TTC549 (cell line): ENCODE data around the gene ZNF25.
"Not testable (repeated sequence)": the region's sequence is repeated elsewhere in the genome, so short reads cannot be mapped to it uniquely, and the experiment has no call there.

Experiments
- FAIRE-seq: peaks from 2 replicates; lab custom pipeline; 2012; peaks lifted over from hg19 to GRCh38; lab: Jason Lieb, UNC

ZNF25 gene

DNA sequence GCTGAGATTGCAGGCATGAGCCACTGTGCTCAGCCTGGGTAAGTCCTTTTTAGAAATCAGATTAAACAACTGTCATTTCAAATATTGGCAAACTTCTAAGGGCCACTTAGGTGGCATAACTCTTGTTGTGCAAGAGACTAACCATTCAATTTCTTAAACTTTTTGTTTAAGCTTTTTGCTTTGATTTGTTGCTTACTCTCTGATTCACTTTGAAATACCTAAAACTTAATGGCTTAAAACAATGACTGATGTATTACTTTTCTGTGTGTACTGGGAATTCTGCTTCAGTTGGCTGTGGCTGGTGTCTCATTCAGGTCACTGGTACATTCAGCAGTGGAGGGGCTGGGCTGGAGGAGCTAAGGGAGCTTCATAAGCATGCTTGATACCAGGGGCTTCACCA lies 28.9 kb downstream of the ZNF25 start:
- FAIRE-seq: no peak

GRCh38 chr10:37937864-37938263 lies 38.6 kb downstream of the ZNF25 start:
- no peak for FAIRE-seq

DNA sequence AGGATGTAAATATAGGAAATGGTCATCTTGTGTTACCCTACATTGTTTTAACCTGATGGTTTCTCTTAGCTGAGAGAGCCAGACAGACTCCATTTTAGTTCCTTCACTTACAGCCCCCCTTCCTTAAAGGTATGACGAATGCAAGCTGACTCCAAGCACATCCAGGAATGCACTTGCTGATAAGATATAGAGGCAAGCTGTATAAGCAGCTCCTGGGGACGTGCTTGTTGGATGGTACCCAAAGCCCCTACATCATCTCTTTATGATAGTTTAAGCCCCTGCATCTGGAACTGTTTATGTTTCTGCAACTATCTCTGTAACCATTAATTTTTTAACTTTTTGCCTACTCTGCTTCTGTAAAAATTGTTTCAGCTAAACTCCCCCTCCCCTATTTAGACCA lies 41.7 kb downstream of the ZNF25 start:
- FAIRE-seq: no peak

GRCh38 chr10:37930423-37930822 lies 46.0 kb downstream of the ZNF25 start:
- no peak for FAIRE-seq

DNA sequence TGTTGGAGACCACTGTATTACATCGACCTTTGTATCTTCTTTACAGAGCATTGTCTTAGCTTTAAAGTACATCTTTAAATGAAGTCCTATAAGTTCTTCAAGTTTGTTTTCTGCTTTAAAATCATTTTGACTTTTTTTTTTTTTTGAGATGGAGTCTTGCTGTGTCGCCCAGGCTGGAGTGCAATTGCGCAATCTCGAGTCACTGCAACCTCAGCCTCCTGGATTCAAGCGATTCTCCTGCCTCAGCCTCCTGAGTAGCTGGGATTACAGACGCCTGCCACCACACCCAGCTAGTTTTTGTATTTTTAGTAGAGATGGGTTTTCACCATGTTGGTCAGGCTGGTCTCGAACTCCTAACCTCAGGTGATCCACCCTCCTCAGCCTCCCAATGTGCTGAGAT lies 68.3 kb downstream of the ZNF25 start:
- FAIRE-seq: not testable (repeated sequence)

- no peak for FAIRE-seq
Measured at GRCh38 chr10:37906382-37906781, 70.1 kb downstream of the ZNF25 start.
